ENCODE results near the gene CPED1. TPM values are rescaled to one million over a fixed set of nuclear protein-coding genes. Genes with fewer than 3 reads are reported as not detected.

Gene CPED1
- total RNA-seq, 4 donors from 2014 or later = 7.4 to 19.6 (median 11.4) TPM

DNA sequence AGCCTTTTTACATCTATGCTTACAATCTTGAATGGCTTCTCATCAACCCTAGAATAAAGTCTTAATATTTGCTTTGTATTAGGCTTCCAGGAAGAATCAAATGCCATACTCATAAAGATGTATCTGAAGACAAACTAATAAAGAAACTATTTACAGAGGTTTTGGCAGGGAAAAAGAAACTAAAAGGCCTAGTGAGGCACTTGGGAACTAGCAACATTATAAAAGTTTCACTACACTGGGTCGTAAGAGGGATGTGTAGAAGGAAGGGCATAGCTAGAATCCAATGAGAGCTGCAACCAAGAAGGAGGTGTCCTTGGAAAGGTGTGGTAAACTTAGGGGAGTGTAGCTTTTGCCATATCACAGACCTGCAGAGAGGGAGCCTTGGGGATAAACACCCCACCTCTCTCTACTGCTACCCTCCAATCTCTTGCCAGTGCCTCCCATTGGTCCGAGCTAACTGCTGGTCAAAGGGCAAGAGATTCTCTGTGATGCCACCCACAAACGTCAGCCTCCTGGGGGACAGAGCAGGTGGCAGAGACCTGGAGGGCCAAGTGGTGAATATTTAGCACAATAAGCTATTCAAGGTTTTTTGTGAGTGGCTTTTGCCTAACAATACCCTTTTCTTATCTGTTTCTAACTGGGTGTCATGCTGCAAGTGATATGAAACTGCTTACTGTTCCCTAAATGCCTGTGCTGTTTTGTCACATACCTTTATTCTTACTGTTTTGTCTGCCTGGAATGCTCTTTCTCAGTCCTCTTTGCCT lies 60.7 kb downstream of the CPED1 start:
- H3K9me3 ChIP-seq = no peaks in the 10 kb centered on the region
- no peaks in the 10 kb centered on the region for H3K36me3 ChIP-seq
- no peak overlapping the region for H3K4me3 ChIP-seq (replicated peaks in 1 of 3)
- 78 to 87% methylated on average over 3 of the region's 3 CpGs for WGBS, 2 donors
- intact Hi-C loops (cut with DNase I) = no loop called here
- no peak for DNase-seq
- no peaks in the 10 kb centered on the region for H3K27me3 ChIP-seq
- no peak overlapping the region for H3K27ac ChIP-seq
- no peak for TF ChIP-seq POLR2A (IDR thresholded peaks at IDR 0.05)
- TF ChIP-seq, protein P1, sequence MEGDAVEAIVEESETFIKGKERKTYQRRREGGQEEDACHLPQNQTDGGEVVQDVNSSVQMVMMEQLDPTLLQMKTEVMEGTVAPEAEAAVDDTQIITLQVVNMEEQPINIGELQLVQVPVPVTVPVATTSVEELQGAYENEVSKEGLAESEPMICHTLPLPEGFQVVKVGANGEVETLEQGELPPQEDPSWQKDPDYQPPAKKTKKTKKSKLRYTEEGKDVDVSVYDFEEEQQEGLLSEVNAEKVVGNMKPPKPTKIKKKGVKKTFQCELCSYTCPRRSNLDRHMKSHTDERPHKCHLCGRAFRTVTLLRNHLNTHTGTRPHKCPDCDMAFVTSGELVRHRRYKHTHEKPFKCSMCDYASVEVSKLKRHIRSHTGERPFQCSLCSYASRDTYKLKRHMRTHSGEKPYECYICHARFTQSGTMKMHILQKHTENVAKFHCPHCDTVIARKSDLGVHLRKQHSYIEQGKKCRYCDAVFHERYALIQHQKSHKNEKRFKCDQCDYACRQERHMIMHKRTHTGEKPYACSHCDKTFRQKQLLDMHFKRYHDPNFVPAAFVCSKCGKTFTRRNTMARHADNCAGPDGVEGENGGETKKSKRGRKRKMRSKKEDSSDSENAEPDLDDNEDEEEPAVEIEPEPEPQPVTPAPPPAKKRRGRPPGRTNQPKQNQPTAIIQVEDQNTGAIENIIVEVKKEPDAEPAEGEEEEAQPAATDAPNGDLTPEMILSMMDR (IDR thresholded peaks at IDR 0.05) = no peak
- no peaks in the 10 kb centered on the region for H3K4me1 ChIP-seq

DNA sequence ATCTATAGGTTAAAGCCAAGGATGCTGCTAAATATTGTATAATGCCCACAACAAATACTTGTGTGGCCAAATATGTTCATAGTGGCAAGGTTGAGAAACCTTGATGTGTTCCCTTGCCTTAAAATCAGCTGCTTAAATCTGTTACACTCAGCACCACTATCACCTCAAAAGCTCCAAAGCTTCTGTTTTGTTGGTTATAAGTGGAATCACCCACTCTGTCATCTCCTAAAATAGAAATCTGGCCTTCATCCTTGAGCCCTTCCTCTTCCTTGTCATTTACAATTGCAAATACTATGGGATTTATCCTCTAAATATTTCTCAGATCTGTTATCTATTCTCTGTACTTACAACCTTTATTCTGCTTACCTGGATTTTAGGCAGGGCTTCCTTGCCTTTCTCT lies 61.4 kb downstream of the CPED1 start:
- no peaks in the 10 kb centered on the region for H3K27me3 ChIP-seq
- H3K4me3 ChIP-seq (replicated peaks in 1 of 3) = no peak overlapping the region
- TF ChIP-seq, protein P1 (IDR thresholded peaks at IDR 0.05) = no peak
- no peak for TF ChIP-seq POLR2A (IDR thresholded peaks at IDR 0.05)
- no peaks in the 10 kb centered on the region for H3K4me1 ChIP-seq
- no peaks in the 10 kb centered on the region for H3K36me3 ChIP-seq
- intact Hi-C loops (cut with DNase I) = no loop called here
- H3K27ac ChIP-seq = no peak overlapping the region
- no peaks in the 10 kb centered on the region for H3K9me3 ChIP-seq
- DNase-seq = no peak

DNA sequence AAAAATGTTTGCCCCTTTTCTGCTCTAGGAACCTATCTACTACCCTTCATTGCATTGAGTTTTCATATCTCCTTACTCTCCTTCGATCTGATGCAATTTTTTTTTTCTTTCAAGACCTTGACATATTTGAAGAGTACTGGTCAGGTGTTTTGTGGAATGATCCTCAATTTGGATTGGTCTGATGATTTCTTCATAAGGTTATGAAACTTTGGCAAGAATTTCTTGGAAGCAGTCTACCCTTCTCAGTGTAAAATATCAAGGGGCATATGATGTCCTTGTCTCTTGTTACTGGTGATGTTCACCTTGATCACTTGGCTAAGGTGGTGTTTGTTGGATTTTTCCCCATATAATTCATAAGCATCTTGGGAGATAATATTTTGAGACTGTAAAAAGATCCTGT lies 64.7 kb downstream of the CPED1 start:
- no peaks in the 10 kb centered on the region for H3K9me3 ChIP-seq
- H3K27me3 ChIP-seq = no peaks in the 10 kb centered on the region
- no peaks in the 10 kb centered on the region for H3K4me1 ChIP-seq
- TF ChIP-seq, protein P1 (IDR thresholded peaks at IDR 0.05) = no peak
- H3K4me3 ChIP-seq (replicated peaks in 1 of 3) = no peak overlapping the region
- 89 to 93% methylated on average over 1 of the region's 1 CpG for WGBS, 2 donors
- no peaks in the 10 kb centered on the region for H3K36me3 ChIP-seq
- intact Hi-C loops (cut with DNase I) = no loop called here
- H3K27ac ChIP-seq = no peak overlapping the region
- no peak for DNase-seq

DNA sequence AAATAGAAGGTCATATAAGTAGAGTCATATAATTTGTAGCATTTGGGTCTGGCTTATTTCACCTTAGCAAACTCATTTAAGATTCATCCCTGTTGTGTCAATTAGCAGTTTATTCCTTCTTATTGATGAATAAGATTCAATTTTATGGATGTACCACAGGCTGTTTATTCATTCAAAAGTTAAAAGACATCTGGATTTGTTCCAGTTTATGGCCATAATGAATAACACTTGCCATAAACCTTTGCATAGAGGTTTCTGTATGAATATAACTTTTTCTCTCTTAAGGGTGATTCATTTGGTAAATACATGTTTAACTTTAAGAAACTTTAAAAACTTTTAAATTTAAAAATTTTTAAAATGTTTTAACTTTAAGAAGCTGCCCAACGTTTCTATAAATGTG lies 66.4 kb downstream of the CPED1 start:
- Histone ChIP-seq H3K4me3 (replicated peaks in 1 of 3) (no peak overlapping the region), H3K9me3 (no peaks in the 10 kb centered on the region), H3K27me3 (no peaks in the 10 kb centered on the region), H3K36me3 (no peaks in the 10 kb centered on the region), H3K27ac (no peak overlapping the region), H3K4me1 (no peaks in the 10 kb centered on the region)
- intact Hi-C loops (cut with DNase I) = no loop called here
- no peak for DNase-seq
- TF ChIP-seq, protein P1 (IDR thresholded peaks at IDR 0.05) = no peak
- no peak for TF ChIP-seq POLR2A (IDR thresholded peaks at IDR 0.05)
- WGBS, 2 donors = 77 to 84% methylated on average over 1 of the region's 1 CpG

DNA sequence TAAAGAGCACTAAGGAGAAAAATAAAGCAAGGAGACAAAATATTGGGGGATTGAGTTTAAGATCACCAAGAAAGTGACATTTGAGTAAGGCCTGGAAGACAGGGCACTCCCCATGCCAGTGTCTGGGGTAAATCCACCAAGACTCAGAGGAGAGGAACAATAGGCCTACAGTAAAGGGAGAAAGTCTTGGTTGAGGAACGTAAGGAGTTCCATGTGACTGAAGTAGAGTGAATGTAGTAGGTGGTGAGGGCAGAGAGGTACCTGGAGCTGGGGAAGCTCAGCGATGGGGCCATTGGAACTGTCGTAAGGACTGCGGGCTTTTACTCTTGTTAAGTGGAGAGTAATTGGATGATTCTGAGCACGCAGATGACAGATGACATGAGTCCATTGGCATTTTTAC lies 69.4 kb downstream of the CPED1 start:
- H3K4me3 ChIP-seq (replicated peaks in 1 of 3) = no peak overlapping the region
- no peak for DNase-seq
- no peaks in the 10 kb centered on the region for H3K36me3 ChIP-seq
- H3K9me3 ChIP-seq = no peaks in the 10 kb centered on the region
- 92 to 94% methylated on average over 5 of the region's 5 CpGs for WGBS, 2 donors
- H3K27me3 ChIP-seq = no peaks in the 10 kb centered on the region
- TF ChIP-seq, protein P1 (IDR thresholded peaks at IDR 0.05) = no peak
- TF ChIP-seq POLR2A (IDR thresholded peaks at IDR 0.05) = no peak
- no peak overlapping the region for H3K27ac ChIP-seq
- intact Hi-C loops (cut with DNase I) = no loop called here
- no peaks in the 10 kb centered on the region for H3K4me1 ChIP-seq
